HFF-Myc (cell line): ENCODE measurements around the gene EPGN.

ENCODE experiments used
- DNase-seq: peaks from one replicate; pipeline ENCODE4 v3.0.0-alpha.2; 2011; ENCODE audit warnings: low read depth; ENCODE audit errors: extremely low read depth
- H3K4me3 ChIP-seq: replicated peaks from 2 replicates; pipeline ENCODE4 v1.5.1; 2011; ENCODE audit warnings: low read depth, mild to moderate bottlenecking, control low read depth, low read length
- CTCF ChIP-seq: IDR thresholded peaks from 2 replicates; pipeline ENCODE4 v1.5.1; 2012; ENCODE audit warnings: mild to moderate bottlenecking, low read depth, low read length, control low read depth; ENCODE audit errors: missing control alignments

EPGN gene

GRCh38 chr4:74324262-74324661, 16.0 kb downstream of the EPGN start:
- TF ChIP-seq CTCF, result no peak
- no peak for DNase-seq
- H3K4me3 ChIP-seq, result no peak overlapping the region

- TF ChIP-seq CTCF, result no peak
- H3K4me3 ChIP-seq, result no peak overlapping the region
- DNase-seq, result no peak
Measured at GRCh38 chr4:74325886-74326285, 17.6 kb downstream of the EPGN start.

GRCh38 chr4:74327762-74328161, 19.5 kb downstream of the EPGN start:
- no peak for DNase-seq
- no peak overlapping the region for H3K4me3 ChIP-seq

GRCh38 chr4:74328501-74328900, 20.2 kb downstream of the EPGN start:
- DNase-seq, result no peak
- no peak for TF ChIP-seq CTCF
- no peak overlapping the region for H3K4me3 ChIP-seq

More at GRCh38 chr4:74327762-74328161, 19.5 kb downstream of the EPGN start:
- no peak for TF ChIP-seq CTCF

- DNase-seq, result no peak
- no peak overlapping the region for H3K4me3 ChIP-seq
- TF ChIP-seq CTCF, result no peak
Measured at GRCh38 chr4:74329307-74329706, 21.0 kb downstream of the EPGN start.

- no peak for DNase-seq
- TF ChIP-seq CTCF, result no peak
- H3K4me3 ChIP-seq, result no peak overlapping the region
Measured at GRCh38 chr4:74330295-74330750, 22.1 kb downstream of the EPGN start.

- no peak overlapping the region for H3K4me3 ChIP-seq
- no peak for TF ChIP-seq CTCF
- DNase-seq, result no peak
Measured at GRCh38 chr4:74331252-74331651, 23.0 kb downstream of the EPGN start.
